ENCODE measurements around the gene MSI2. TPM values are rescaled to one million over a fixed set of nuclear protein-coding genes. Genes with fewer than 3 reads are reported as not detected.

Gene MSI2
- total and polyA plus RNA-seq, 12 donors = 25.5 to 135 (median 121) TPM

DNA sequence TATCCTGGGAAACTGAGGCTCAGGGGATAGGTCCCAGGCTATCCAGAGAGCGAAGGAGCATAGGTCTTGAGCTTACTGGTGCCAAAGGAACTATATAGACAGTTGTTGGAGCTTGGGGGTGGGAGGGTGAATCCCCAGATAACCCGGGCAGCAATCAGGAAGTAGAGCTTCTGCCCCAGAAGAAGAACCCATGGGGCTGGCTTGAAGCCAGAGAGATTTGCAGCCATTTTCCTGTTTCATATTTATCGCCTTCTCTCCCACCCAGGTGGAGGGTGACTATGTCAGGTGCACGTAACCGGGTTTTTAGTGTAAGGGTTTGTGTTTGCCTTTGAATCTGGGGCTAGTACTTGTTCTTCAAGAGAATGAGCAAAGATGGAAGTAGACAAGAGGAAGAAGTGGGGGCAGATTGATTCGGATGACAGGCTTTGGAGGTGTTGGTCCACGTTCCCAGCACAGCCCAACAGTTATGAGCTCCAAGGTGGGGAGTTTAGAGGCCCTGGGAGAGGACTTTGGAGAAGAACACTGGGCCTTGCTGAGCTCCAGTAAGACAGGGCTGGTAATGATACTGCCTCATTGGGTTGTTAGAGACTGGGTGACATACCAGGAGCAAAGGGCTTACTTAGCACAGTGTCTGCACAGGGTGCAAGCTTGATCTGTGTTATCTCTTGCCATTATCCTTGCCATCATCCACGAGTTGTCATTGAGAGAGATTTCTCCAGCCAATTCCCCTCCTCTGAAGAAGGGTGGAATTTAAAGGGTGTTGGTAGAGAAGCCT lies 343.1 kb downstream of the MSI2 start:
- H3K4me3 ChIP-seq = no peak overlapping the region
- TF ChIP-seq, protein P1, sequence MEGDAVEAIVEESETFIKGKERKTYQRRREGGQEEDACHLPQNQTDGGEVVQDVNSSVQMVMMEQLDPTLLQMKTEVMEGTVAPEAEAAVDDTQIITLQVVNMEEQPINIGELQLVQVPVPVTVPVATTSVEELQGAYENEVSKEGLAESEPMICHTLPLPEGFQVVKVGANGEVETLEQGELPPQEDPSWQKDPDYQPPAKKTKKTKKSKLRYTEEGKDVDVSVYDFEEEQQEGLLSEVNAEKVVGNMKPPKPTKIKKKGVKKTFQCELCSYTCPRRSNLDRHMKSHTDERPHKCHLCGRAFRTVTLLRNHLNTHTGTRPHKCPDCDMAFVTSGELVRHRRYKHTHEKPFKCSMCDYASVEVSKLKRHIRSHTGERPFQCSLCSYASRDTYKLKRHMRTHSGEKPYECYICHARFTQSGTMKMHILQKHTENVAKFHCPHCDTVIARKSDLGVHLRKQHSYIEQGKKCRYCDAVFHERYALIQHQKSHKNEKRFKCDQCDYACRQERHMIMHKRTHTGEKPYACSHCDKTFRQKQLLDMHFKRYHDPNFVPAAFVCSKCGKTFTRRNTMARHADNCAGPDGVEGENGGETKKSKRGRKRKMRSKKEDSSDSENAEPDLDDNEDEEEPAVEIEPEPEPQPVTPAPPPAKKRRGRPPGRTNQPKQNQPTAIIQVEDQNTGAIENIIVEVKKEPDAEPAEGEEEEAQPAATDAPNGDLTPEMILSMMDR (IDR thresholded peaks at IDR 0.05) = no peak
- peaks cover 0 to 73% (median 49%) of the 10 kb centered on the region in 9 donors for H3K4me1 ChIP-seq
- H3K36me3 ChIP-seq = no peaks in the 10 kb centered on the region
- DNase-seq (no peak), ATAC-seq (peak in 1 of 8 donors; percentile 7)
- peaks cover 0 to 10% (median 0%) of the 10 kb centered on the region in 11 donors for H3K9me3 ChIP-seq
- no peaks in the 10 kb centered on the region for H3K27me3 ChIP-seq
- H3K27ac ChIP-seq = peak overlapping the region in 8 of 10 donors; percentile 5 to 84 (median 58)
- WGBS, 2 donors = 84 to 86% methylated on average over 8 of the region's 8 CpGs
- intact Hi-C loops (cut with DNase I) = loop anchor here (2.0 to 10.0 kb wide), 13 partner anchors 63 to 465 kb away; partner anchors contain the start of genes CCDC182 (in 7 of the 10) and MSI2 (in 1 of the 10)

DNA sequence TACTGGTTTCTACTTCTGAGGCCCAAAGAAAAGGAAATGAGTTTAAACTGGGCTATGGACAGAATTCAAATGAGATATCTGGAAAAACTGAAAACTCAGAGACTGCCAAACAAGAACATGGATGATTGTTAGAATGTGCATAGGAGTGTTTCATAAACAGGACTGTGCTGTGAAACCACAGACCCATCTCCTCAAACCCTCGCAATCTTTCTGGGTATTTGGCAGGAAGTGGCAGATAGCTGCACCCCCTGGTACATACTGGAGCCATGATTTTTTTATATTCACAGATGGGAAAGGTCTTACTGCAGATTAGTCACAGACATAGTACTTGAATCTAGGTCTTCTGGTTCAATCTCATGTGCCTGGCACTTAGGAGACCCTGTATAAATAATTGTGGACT lies 343.8 kb downstream of the MSI2 start:
- ATAC-seq = no peak
- no peaks in the 10 kb centered on the region for H3K36me3 ChIP-seq
- H3K4me1 ChIP-seq = peaks cover 4 to 79% (median 55%) of the 10 kb centered on the region in 9 donors
- intact Hi-C loops (cut with DNase I) = loop anchor here in 5 of 10 donors (5.0 to 10.0 kb wide), 4 partner anchors 62 to 465 kb away; no protein-coding TSS in a partner anchor
- 71 to 74% methylated on average over 1 of the region's 1 CpG for WGBS, 2 donors
- no peak overlapping the region for H3K4me3 ChIP-seq
- H3K9me3 ChIP-seq = peaks cover 0 to 6% (median 0%) of the 10 kb centered on the region in 11 donors
- TF ChIP-seq, protein P1 (IDR thresholded peaks at IDR 0.05) = no peak
- H3K27me3 ChIP-seq = no peaks in the 10 kb centered on the region
- peak overlapping the region in 7 of 10 donors; percentile 25 to 84 (median 61) for H3K27ac ChIP-seq
- no peak for DNase-seq

DNA sequence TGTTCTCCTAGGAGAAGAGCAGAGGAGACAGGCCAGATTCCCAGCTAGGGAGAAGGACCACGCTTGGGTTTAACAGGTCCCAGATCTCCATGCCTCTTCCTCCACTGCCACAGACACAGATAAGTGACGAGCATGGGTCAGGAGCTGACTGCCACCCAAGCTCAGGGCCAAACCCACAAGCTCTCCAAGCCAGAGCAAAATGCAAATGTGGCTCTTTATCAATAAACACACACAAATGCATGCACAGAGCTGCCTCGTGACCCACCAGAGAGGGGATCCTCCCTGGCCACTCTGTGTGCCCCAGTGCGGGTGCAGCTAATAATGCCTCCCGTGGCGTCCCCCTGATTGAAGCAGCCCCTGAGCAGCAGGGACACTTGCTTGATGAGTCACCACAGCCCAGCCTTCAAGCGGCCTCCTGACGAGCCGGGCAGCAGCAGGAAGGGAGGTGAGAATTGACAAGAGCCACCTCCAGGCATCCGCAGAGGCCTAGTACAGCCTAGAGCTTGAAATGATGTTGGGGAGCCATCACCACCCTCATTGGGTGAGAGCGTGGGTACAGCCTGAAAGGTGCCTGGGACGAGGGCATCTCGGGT lies 344.9 kb downstream of the MSI2 start:
- Histone ChIP-seq H3K27ac (peak overlapping the region in 8 of 10 donors; percentile 5 to 84 (median 62)), H3K4me1 (peaks cover 13 to 87% (median 63%) of the 10 kb centered on the region in 9 donors), H3K27me3 (no peaks in the 10 kb centered on the region), H3K36me3 (no peaks in the 10 kb centered on the region), H3K9me3 (no peaks in the 10 kb centered on the region), H3K4me3 (no peak overlapping the region)
- 84 to 86% methylated on average over 13 of the region's 13 CpGs for WGBS, 2 donors
- no peak for DNase-seq
- peak in 1 of 8 donors; percentile 13 for ATAC-seq
- intact Hi-C loops (cut with DNase I) = loop anchor here in 5 of 10 donors (5.0 to 10.0 kb wide), 4 partner anchors 61 to 466 kb away; no protein-coding TSS in a partner anchor
- TF ChIP-seq, protein P1 (IDR thresholded peaks at IDR 0.05) = no peak

DNA sequence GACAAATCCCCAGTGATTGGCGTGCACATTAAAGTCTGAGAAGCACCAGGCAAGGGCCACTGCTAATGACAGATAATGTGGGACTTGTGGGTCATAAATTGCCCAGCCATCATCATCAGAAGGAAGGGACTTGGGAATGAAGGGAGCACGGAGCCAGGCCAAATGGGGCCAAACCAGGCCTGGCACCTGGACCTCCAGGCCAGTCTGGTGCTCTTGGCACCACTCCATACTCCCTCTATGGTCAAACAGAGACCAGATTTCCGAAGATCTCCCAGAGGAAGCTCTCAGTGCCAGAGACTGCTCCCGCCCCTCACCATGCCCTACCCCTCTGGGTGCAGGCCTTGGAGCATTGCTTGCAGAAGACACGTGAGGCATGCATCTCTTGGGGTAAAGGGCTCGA lies 346.6 kb downstream of the MSI2 start:
- peaks cover 15 to 82% (median 63%) of the 10 kb centered on the region in 9 donors for H3K4me1 ChIP-seq
- intact Hi-C loops (cut with DNase I) = loop anchor here in 5 of 10 donors (5.0 to 10.0 kb wide), 4 partner anchors 59 to 468 kb away; no protein-coding TSS in a partner anchor
- 90% methylated on average over 6 of the region's 6 CpGs for WGBS, 2 donors
- no peaks in the 10 kb centered on the region for H3K9me3 ChIP-seq
- no peaks in the 10 kb centered on the region for H3K36me3 ChIP-seq
- ATAC-seq (no peak), DNase-seq (no peak)
- H3K4me3 ChIP-seq = no peak overlapping the region
- peak overlapping the region in 6 of 10 donors; percentile 82 to 95 (median 88) for H3K27ac ChIP-seq
- TF ChIP-seq, protein P1 (IDR thresholded peaks at IDR 0.05) = no peak
- H3K27me3 ChIP-seq = no peaks in the 10 kb centered on the region
